HEK293 (cell line): ENCODE measurements around the gene CLEC19A.

ENCODE experiments used
- CTCF ChIP-seq: fragments of 450-650 bp; formaldehyde crosslinking; IDR thresholded peaks from 2 replicates; pipeline ENCODE4 v1.5.1; 2016; ENCODE audit warnings: missing biosample characterization, missing genetic modification characterization
- PBX3 ChIP-seq: sonication (generic); formaldehyde crosslinking; IDR thresholded peaks from 2 replicates; pipeline ENCODE4 v1.8.1; 2022; ENCODE audit warnings: mild to moderate bottlenecking, moderate library complexity, missing genetic modification reagents
- SCRT1 ChIP-seq: fragments of 450-650 bp; formaldehyde crosslinking; IDR thresholded peaks from 2 replicates; pipeline ENCODE4 v1.5.1; 2016; ENCODE audit warnings: missing biosample characterization, missing genetic modification characterization, borderline replicate concordance
- WT1 ChIP-seq: fragments of 450-650 bp; formaldehyde crosslinking; IDR thresholded peaks from 2 replicates; pipeline ENCODE4 v1.5.1; 2016; ENCODE audit warnings: missing biosample characterization, missing genetic modification characterization
- ZNF114 ChIP-seq: fragments of 450-650 bp; formaldehyde crosslinking; IDR thresholded peaks from 2 replicates; pipeline ENCODE4 v1.5.0; 2017; ENCODE audit warnings: missing biosample characterization, missing genetic modification characterization
- ZNF174 ChIP-seq: fragments of 450-650 bp; formaldehyde crosslinking; IDR thresholded peaks from 2 replicates; pipeline ENCODE4 v1.5.0; 2017; ENCODE audit warnings: missing biosample characterization, mild to moderate bottlenecking, missing genetic modification characterization
- ZNF623 ChIP-seq: fragments of 450-650 bp; formaldehyde crosslinking; IDR thresholded peaks from 2 replicates; pipeline ENCODE4 v1.5.1; 2016; ENCODE audit warnings: missing biosample characterization, missing genetic modification characterization

GRCh38 chr16:19307587-19308241, 22.2 kb downstream of the CLEC19A start:
- no peak for TF ChIP-seq ZNF114
- TF ChIP-seq SCRT1 (tag by site-specific recombination) = no peak
- TF ChIP-seq ZNF623 (tag by site-specific recombination) = no peak
- TF ChIP-seq CTCF (tag by site-specific recombination) = no peak
- TF ChIP-seq ZNF174 (tag by site-specific recombination) = no peak
- no peak for TF ChIP-seq WT1 (tag by site-specific recombination)
- no peak for TF ChIP-seq PBX3 (CRISPR knock-in tag)
